SK-N-MC (cell line): ENCODE results near the gene EXOSC3.

Source experiments
- DNase-seq: peaks from one replicate; pipeline ENCODE4 v3.0.0-alpha.2; 2011; ENCODE audit warnings: low read depth, low spot score
- H3K27ac ChIP-seq: fragments of 200-600 bp; sonication (generic); 2 replicates; pipeline ENCODE4 v1.5.1; 2016; ENCODE audit warnings: mixed run types
- H3K36me3 ChIP-seq: fragments of 200-600 bp; sonication (generic); 2 replicates; pipeline ENCODE4 v1.6.1; 2017; ENCODE audit warnings: antibody characterized with exemption, low read length, mixed read lengths; ENCODE audit not compliant: insufficient read depth
- H3K4me3 ChIP-seq: fragments of 200-600 bp; sonication (generic); 2 replicates; pipeline ENCODE4 v1.5.1; 2016
- H3K9ac ChIP-seq: fragments of 200-600 bp; sonication (generic); 2 replicates; pipeline ENCODE4 v1.8.0; 2017; ENCODE audit warnings: mixed run types, mixed read lengths; ENCODE audit not compliant: insufficient read length
- H3K9me3 ChIP-seq: fragments of 200-600 bp; sonication (generic); 2 replicates; pipeline ENCODE4 v1.6.1; 2017; ENCODE audit warnings: low read depth, mild to moderate bottlenecking, antibody characterized with exemption, low read length, moderate library complexity, mixed read lengths
- EZH2 ChIP-seq: fragments of 200-600 bp; sonication (generic); IDR thresholded peaks from one replicate; pipeline ENCODE4 v1.6.1; 2017; ENCODE audit warnings: antibody characterized with exemption
- FOXP2 ChIP-seq: optimal IDR thresholded peaks from 2 replicates; pipeline ENCODE3; 2011; ENCODE audit warnings: mild to moderate bottlenecking, moderate library complexity; ENCODE audit not compliant: insufficient read depth; ENCODE audit errors: extremely low read length, control extremely low read depth
- POLR2AphosphoS5 ChIP-seq: IDR thresholded peaks from 2 replicates; pipeline ENCODE4 v1.6.1; 2012; ENCODE audit warnings: mild to moderate bottlenecking, low read depth, low read length, borderline replicate concordance

EXOSC3 gene

DNA sequence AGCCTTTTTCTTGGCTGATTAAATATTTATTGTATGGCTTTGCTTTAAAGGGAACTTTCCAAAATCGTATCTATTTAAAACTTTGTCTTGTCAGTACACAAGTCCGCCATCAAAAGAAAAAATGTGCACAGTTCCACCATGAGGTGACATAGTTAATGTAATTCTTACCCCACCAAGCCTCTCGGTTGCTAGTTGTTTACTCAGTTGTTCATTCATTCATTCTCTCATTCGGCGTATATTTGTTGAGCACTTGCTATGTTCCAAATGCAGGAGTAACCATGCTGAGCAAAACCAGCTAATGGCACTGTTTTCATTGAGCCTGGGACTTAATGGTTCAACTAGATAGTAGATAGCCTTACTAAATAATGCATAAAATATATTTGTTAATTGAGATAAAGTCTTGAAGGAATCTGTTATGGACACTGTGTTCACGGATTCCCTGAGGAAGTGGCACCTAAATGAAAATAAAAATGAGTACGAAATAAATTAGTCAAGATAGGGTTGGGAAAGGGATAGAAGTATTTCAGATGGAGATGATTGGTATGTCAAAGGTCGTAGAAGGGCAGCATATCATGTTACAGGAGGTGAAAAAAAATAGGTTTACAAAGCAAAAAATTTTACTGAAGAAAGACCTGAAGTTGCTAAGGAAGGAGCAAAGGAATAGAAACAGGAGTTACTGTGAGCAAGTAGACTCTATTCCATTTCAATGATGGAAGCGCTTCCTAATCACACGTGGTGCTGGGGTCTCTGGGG lies 17.3 kb upstream of the EXOSC3 start:
- Histone ChIP-seq H3K36me3 (peaks cover 9% of the 10 kb centered on the region), H3K27ac (no peak overlapping the region), H3K9ac (peak overlapping the region; percentile 93), H3K4me3 (peak overlapping the region; percentile 89), H3K9me3 (no peaks in the 10 kb centered on the region)
- TF ChIP-seq FOXP2 (no peak), EZH2 (no peak), POLR2AphosphoS5 (no peak)
- no peak for DNase-seq

DNA sequence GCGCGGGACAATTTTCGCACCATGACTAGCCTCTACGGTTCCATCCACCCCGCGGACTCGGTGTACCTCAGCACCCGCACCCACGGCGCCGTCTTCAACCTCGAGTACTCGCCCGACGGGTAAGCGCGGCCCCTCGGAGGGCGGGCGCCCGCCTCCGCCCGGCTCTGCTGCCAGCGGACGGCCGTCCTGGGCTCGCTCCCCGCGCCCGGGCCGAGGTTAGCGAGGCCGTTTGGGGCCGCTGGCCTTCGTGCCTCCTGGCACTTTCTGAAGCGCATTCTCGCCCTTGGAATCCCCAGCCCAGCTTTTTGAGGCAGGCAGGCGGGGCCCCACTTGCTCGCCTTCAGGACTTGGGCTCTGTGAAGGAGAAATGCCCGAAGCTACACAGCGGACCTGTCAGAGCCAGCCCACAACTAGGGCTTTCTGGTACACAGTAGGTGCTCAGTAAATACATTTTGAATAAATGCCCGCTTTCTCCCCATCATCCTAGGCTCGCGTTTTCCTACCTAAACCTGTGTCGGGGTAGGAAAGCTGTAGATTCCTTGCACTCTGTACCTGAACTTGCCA lies 16.5 kb upstream of the EXOSC3 start:
- Histone ChIP-seq H3K27ac (no peak overlapping the region), H3K9ac (peak overlapping the region; percentile 93), H3K36me3 (peaks cover 9% of the 10 kb centered on the region), H3K4me3 (peak overlapping the region; percentile 89), H3K9me3 (no peaks in the 10 kb centered on the region)
- DNase-seq: no peak
- TF ChIP-seq FOXP2 (no peak), EZH2 (no peak), POLR2AphosphoS5 (no peak)

DNA sequence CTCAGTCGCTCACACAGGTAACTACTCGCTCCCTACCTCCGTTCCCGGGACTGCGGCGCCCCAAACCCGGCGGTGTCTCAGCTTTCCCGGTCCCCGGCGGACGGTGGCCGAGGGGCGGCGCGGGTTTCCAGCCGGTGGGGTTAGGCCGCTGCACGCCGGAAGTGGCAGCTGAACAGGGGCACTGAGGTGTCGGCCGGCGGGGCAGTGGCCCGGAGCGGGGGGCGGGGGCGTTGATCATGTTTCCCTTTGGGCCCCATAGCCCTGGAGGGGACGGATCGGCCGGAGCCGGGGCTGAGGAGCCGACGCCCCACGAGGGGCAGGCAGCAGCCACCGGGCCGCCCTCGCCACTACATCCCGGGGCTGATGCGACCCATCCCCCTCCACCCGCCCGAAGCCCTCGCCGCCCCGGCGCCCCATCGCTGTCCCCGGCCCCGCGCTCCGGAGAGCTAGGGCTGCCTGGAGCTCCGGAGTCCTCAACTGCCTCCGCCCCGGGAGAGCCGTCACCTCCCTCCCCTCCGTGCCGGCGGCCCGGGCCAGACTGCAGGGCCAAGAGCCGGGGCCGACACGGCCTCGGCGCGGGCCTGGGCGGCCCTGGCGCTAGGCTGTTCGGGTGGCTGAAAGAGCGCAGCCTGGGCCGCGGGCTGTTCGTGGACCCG lies 15.9 kb upstream of the EXOSC3 start, which contains the start of gene DCAF10:
Gene DCAF10, plus strand, starts transcription at position 167 of the 656 bp plus-strand sequence. Its CDS starts 70 bp downstream, at position 237.
- Histone ChIP-seq H3K9me3 (no peaks in the 10 kb centered on the region), H3K36me3 (peaks cover 9% of the 10 kb centered on the region), H3K27ac (no peak within 1 kb of the TSS), H3K4me3 (peak within 1 kb of the TSS; percentile 89), H3K9ac (peak within 1 kb of the TSS; percentile 93)
- no peak for DNase-seq
- TF ChIP-seq POLR2AphosphoS5 (peak; percentile 92), EZH2 (no peak), FOXP2 (no peak)

DNA sequence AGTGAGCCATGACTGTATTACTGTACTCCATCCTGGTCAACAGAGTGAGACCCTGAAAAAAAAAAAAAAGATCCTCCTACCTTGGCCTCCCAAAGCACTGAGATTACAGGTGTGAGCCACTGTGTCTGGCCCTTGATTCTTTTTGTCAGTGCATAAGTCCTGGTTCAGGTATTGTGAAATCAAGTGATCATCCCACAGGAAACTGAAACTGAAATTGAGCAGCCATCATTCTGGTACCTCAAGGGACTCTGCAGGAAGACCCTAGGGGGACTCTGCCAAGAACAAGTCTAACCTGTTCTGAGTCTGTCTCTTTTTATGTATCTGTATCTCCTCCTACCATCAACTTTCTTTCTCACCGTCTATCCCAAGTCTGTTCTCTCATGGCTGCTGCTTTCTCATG lies 13.8 kb upstream of the EXOSC3 start:
- no peak overlapping the region for H3K9ac ChIP-seq
- H3K9me3 ChIP-seq: no peaks in the 10 kb centered on the region
- no peak for TF ChIP-seq FOXP2
- no peak for TF ChIP-seq EZH2
- TF ChIP-seq POLR2AphosphoS5: no peak
- no peak for DNase-seq
- peaks cover 4% of the 10 kb centered on the region for H3K36me3 ChIP-seq
- no peak overlapping the region for H3K4me3 ChIP-seq
- no peak overlapping the region for H3K27ac ChIP-seq

DNA sequence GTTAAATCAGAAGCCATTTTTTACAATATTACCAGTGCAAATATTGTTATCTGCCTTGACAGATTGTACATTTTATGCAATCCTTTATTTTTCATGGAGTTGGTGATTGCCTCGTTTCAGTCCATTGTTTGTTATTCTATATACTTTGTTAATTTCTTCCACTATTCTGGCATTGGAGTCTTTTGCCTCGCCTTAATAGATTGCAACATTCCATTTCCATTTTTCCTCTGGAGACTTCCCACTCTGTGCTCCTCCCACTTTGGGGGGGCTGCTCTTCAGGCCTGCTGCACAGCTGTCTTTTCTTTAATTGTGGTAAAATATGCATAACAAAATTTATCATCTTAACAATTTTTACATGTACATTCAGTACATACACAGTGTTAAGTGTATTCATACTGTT lies 11.4 kb upstream of the EXOSC3 start:
- H3K9me3 ChIP-seq: no peaks in the 10 kb centered on the region
- no peak overlapping the region for H3K27ac ChIP-seq
- TF ChIP-seq EZH2 (no peak), POLR2AphosphoS5 (no peak), FOXP2 (no peak)
- no peak for DNase-seq
- H3K9ac ChIP-seq: no peak overlapping the region
- H3K4me3 ChIP-seq: no peak overlapping the region
- no peaks in the 10 kb centered on the region for H3K36me3 ChIP-seq

DNA sequence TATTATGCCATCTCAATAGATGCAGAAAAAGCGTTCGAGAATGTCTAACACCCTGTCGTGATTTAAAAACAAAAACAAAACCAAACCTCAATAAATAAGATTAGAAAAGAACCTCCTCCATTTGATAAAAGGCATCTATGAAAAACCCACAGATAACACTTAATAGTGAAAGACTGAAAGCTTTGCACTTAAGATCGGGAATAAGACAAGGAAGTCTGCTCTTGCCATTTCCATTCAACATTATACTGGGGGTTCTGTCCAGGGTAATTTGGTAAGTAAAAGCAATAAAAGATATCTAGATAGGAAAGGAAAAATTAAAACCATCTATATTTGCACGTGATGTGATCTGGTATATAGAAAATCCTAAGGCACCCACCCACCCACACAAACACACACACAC lies 7.3 kb upstream of the EXOSC3 start:
- TF ChIP-seq FOXP2: no peak
- TF ChIP-seq EZH2: no peak
- no peak for DNase-seq
- Histone ChIP-seq H3K36me3 (no peaks in the 10 kb centered on the region), H3K9me3 (no peaks in the 10 kb centered on the region), H3K4me3 (no peak overlapping the region), H3K27ac (no peak overlapping the region), H3K9ac (peak overlapping the region; percentile 30)

DNA sequence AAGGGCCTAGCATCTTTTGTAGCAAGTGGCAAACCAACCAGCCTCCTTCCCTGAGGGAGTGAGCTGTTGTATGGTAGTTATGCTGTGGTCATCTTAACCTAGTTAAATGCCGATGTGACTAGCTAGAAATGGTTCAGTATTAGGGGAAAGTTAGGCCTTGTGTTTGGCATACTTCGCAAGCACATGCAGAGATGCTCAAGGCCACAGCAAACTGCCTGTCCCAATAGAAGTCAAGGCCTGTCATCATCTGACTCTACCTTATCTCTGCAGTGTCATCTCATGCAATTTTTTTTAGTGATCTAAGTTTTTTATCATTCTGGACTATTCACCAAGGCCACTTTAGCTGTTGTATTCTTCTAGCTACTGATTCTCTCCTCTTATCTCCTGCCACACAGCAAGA lies 5.2 kb upstream of the EXOSC3 start:
- DNase-seq: no peak
- H3K27ac ChIP-seq: no peak overlapping the region
- H3K9ac ChIP-seq: no peak overlapping the region
- TF ChIP-seq EZH2: no peak
- TF ChIP-seq POLR2AphosphoS5: no peak
- TF ChIP-seq FOXP2: no peak
- H3K36me3 ChIP-seq: no peaks in the 10 kb centered on the region
- H3K4me3 ChIP-seq: no peak overlapping the region
- H3K9me3 ChIP-seq: no peaks in the 10 kb centered on the region

DNA sequence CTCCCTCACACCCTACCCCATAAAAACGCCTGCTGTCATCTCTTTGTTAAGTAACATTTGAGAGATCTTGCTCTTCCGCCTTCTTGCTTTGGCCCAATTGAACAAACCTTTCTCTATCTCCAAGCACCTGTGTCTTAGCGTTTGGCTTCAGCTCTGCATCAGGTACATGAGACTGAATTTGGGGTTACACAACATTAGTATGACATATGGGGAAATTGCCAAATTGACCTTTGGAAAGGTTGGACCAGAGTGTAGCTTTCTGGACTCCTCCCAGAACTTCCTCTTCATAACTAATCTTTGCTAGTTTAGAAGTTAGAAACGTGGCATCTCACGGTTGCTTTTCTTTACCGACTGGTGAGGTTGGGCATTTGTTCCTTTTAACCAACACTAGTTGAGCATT lies 3.5 kb upstream of the EXOSC3 start:
- Histone ChIP-seq H3K4me3 (no peak overlapping the region), H3K9me3 (no peaks in the 10 kb centered on the region), H3K27ac (no peak overlapping the region), H3K36me3 (peaks cover 2% of the 10 kb centered on the region), H3K9ac (no peak overlapping the region)
- no peak for TF ChIP-seq EZH2
- no peak for TF ChIP-seq POLR2AphosphoS5
- no peak for TF ChIP-seq FOXP2
- DNase-seq: no peak
